GM12878 (cell line): ENCODE results near the gene ASAP2. TPM values are rescaled to one million over a fixed set of nuclear protein-coding genes. Genes with fewer than 3 reads are reported as not detected.

Experiments
- ATAC-seq: fragments of 200-7000 bp; cut with Tn5 transposase; 3 replicates; pipeline ENCODE4 v1.9.1; 2020; ENCODE audit warnings: mild to moderate bottlenecking, moderate library complexity
- BruUV-seq: library from RNA; stranded (reverse); fragments of 400-500 nt; replicated peaks from 2 replicates; lab custom pipeline; 2021; lab: Mats Ljungman, UMichigan
- CTCF ChIA-PET: fragments of 300-600 bp; sonication (Branson Sonifier 250); formaldehyde crosslinking; extraction: SDS; loops from one replicate; lab custom pipeline; 2021; ENCODE audit warnings: inconsistent platforms; lab: Yijun Ruan, JAX
- POLR2A ChIA-PET: fragments of 350-600 bp; formaldehyde crosslinking; extraction: SDS; loops from one replicate; lab custom pipeline; 2021; ENCODE audit warnings: inconsistent platforms; lab: Charles Lee
- RAD21 ChIA-PET: fragments of 300-600 bp; sonication (Branson Sonifier 250); formaldehyde crosslinking; loops from one replicate; lab custom pipeline; 2023; ENCODE audit warnings: antibody characterized with exemption; ENCODE audit not compliant: unreplicated experiment; lab: Charles Lee
- SMC1A ChIA-PET: fragments of 300-600 bp; sonication (Branson Sonifier 250); formaldehyde crosslinking; loops from one replicate; lab custom pipeline; 2023; ENCODE audit not compliant: unreplicated experiment, uncharacterized antibody; lab: Charles Lee
- DNase-seq: peaks from one replicate; pipeline ENCODE4 v3.0.0-alpha.2; 2011; ENCODE audit warnings: low read depth, low spot score
- FAIRE-seq: peaks from 3 replicates; lab custom pipeline; 2011; peaks lifted over from hg19 to GRCh38; lab: Jason Lieb, UNC
- H2AFZ ChIP-seq: 2 replicates; pipeline ENCODE4 v1.6.0; 2011; ENCODE audit warnings: low read depth, low read length, control low read depth; ENCODE audit not compliant: control insufficient read depth
- H3K27ac ChIP-seq: 2 replicates; pipeline ENCODE4 v1.5.1; 2011; ENCODE audit warnings: control low read depth; ENCODE audit not compliant: control insufficient read depth, insufficient read depth
- H3K27me3 ChIP-seq, 2 experiments: replicated peaks in 1 of 2; 2 replicates each; pipeline versions ENCODE4 v1.6.0 to v1.6.1; 2011; ENCODE audit warnings: low read length in 1 of 2; ENCODE audit not compliant: control insufficient read depth in 2 of 2, insufficient read depth in 2 of 2
- H3K36me3 ChIP-seq, 2 experiments: 2 replicates each; pipeline ENCODE4 v1.5.1; 2011; ENCODE audit warnings: low read length in 1 of 2; ENCODE audit not compliant: control insufficient read depth in 2 of 2, insufficient read depth in 2 of 2
- H3K4me1 ChIP-seq: 2 replicates; pipeline ENCODE4 v1.6.1; 2011; ENCODE audit warnings: mild to moderate bottlenecking, low read length, moderate library complexity, mixed read lengths; ENCODE audit not compliant: control insufficient read depth, insufficient read depth
- H3K4me2 ChIP-seq: 2 replicates; pipeline ENCODE4 v1.6.0; 2011; ENCODE audit warnings: control low read depth; ENCODE audit not compliant: control insufficient read depth, insufficient read depth
- H3K4me3 ChIP-seq: fragments of 200-600 bp; sonication (generic); 2 replicates; pipeline ENCODE4 v1.5.1; 2016
- H3K79me2 ChIP-seq: 2 replicates; pipeline ENCODE4 v1.6.0; 2011; ENCODE audit warnings: low read length; ENCODE audit not compliant: control insufficient read depth, insufficient read depth
- H3K9ac ChIP-seq: 2 replicates; pipeline ENCODE4 v1.8.0; 2011; ENCODE audit warnings: low read length, control low read depth, mixed read lengths; ENCODE audit not compliant: control insufficient read depth, insufficient read depth
- H3K9me3 ChIP-seq: replicated peaks from 3 replicates; pipeline ENCODE4 v1.5.1; 2011; ENCODE audit warnings: mild to moderate bottlenecking, low read length; ENCODE audit not compliant: control insufficient read depth, insufficient read depth
- H4K20me1 ChIP-seq: 2 replicates; pipeline ENCODE4 v1.6.0; 2011; ENCODE audit not compliant: control insufficient read depth, insufficient read depth
- ATF7 ChIP-seq: fragments of 450-650 bp; IDR thresholded peaks from 2 replicates; pipeline ENCODE4 v1.6.1; 2016; ENCODE audit warnings: low read depth, mild to moderate bottlenecking
- BRCA1 ChIP-seq: IDR thresholded peaks from 2 replicates; pipeline ENCODE4 v1.6.1; 2011; ENCODE audit warnings: low read depth, low read length, improper control_type of control experiment
- CBX3 ChIP-seq: fragments of 200-600 bp; sonication (generic); IDR thresholded peaks from 2 replicates; pipeline ENCODE4 v1.6.1; 2016; ENCODE audit warnings: low read depth, borderline replicate concordance
- CHD4 ChIP-seq: fragments of 200-600 bp; sonication (generic); IDR thresholded peaks from 2 replicates; pipeline ENCODE4 v1.6.1; 2016; ENCODE audit warnings: mild to moderate bottlenecking
- EED ChIP-seq: sonication (generic); IDR thresholded peaks from 2 replicates; pipeline ENCODE4 v1.6.1; 2016; ENCODE audit warnings: antibody characterized with exemption, low read depth
- ESRRA ChIP-seq: IDR thresholded peaks from 2 replicates; pipeline ENCODE4 v1.6.1; 2012; ENCODE audit warnings: mild to moderate bottlenecking, low read length, improper control_type of control experiment
- KAT2A ChIP-seq: conservative IDR thresholded peaks from 2 replicates; pipeline ENCODE4 v1.6.1; 2011; ENCODE audit warnings: low read depth, low read length; ENCODE audit not compliant: control insufficient read depth
- MYC ChIP-seq: IDR thresholded peaks from 2 replicates; pipeline ENCODE4 v1.6.1; 2011; ENCODE audit warnings: mild to moderate bottlenecking, low read length, moderate library complexity, inconsistent platforms; ENCODE audit not compliant: insufficient read depth, insufficient replicate concordance, insufficient read length, severe bottlenecking
- SRF ChIP-seq, 2 experiments: IDR thresholded peaks; 2 replicates each; pipeline ENCODE4 v1.6.1; 2011; ENCODE audit warnings: low read depth in 2 of 2, low read length in 2 of 2, mild to moderate bottlenecking in 1 of 2, moderate library complexity in 1 of 2
- YY1 ChIP-seq: IDR thresholded peaks from 2 replicates; pipeline ENCODE4 v1.6.1; 2011; ENCODE audit warnings: low read depth, mild to moderate bottlenecking, low read length
- ZSCAN29 ChIP-seq: fragments of 450-650 bp; IDR thresholded peaks from 2 replicates; pipeline ENCODE4 v1.6.1; 2017; ENCODE audit warnings: mild to moderate bottlenecking, moderate library complexity
- WGBS: methylation state at CpG from one replicate; pipeline ENCODE4 v1.1.6; 2016; ENCODE audit warnings: low lambda C conversion rate; ENCODE audit not compliant: insufficient replicate concordance, insufficient coverage; ENCODE audit errors: missing lambda C conversion rate; 5-methylcytosine and 5-hydroxymethylcytosine counted together
- in situ Hi-C: fragments of 300-500 bp; cut with MboI; formaldehyde crosslinking; loops from 9 replicates; pipeline ENCODE4 v1.14.3; 2018; ENCODE audit warnings: mixed read lengths
- intact Hi-C: fragments of 100-400 bp; cut with micrococcal nuclease; formaldehyde crosslinking; loops from one replicate; pipeline ENCODE4 v1.14.2; 2022; ENCODE audit not compliant: unreplicated experiment
- polyA plus RNA-seq, 11 experiments: library from polyadenylated mRNA; depleted of rRNA in 4 of 11; unstranded in 6 of 11; stranded (reverse) in 5 of 11; fragments of >200 nt; fragmentation: Nextera tagmentation in 4 of 11; fragmentation: Illumina TruSeq in 1 of 11; extraction: Ambion mirVana in 4 of 11; extraction: Trizol in 1 of 11; gene quantifications; 1 replicate in 1 of 11; 2 replicates in 10 of 11; pipeline versions ENCODE4 v1.2.1 to v1.2.3, GENCODE V29; 2011 to 2016; ENCODE audit warnings: inconsistent platforms in 2 of 11, missing spikeins in 2 of 11, low read depth in 1 of 11
- total RNA-seq, 4 experiments: library from RNA; depleted of rRNA in 3 of 4; stranded (reverse); fragments of >200 nt in 3 of 4; fragmentation: Illumina TruSeq in 1 of 4; extraction: Trizol in 1 of 4; gene quantifications; 2 replicates each; pipeline versions ENCODE4 v1.2.1 to v1.2.3, GENCODE V29; 2013 to 2021
- TF ChIP-seq, protein P1 (sequence below): fragments of 450-650 bp; IDR thresholded peaks from 2 replicates; pipeline ENCODE4 v1.6.1; 2018; ENCODE audit warnings: borderline replicate concordance, mild to moderate bottlenecking; ENCODE audit not compliant: partially characterized antibody
- TF ChIP-seq, protein P2 (sequence below): IDR thresholded peaks from 2 replicates; pipeline ENCODE4 v1.6.1; 2012; ENCODE audit warnings: low read depth, low read length, improper control_type of control experiment
- TF ChIP-seq, protein P3 (sequence below): fragments of 450-650 bp; IDR thresholded peaks from 2 replicates; pipeline ENCODE4 v1.6.1; 2017; ENCODE audit warnings: mild to moderate bottlenecking, moderate library complexity

ASAP2 gene
- total and polyA plus RNA-seq, 10 of the 15 experiments (the other 5 are each of a cell fraction or from before 2014, with no cell fraction given), result 0.05 to 0.27 (median 0.07) TPM; not detected in 4

DNA sequence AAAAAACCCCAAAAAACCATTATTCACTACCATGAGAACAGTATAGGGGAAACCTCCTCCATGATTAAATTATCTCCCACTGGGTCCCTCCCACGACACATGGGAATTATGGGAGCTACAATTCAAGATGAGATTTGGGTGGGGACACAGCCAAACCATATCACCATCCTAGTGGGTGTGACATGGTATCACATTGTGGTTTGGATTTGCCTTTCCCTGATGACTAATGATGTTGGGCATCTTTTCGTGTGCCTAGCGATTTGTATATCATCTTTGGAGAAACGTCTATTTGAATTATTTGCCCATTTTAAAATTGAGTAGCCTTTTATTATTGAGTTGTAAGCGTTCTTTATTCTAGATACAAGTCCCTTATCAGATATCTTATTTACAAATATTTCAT lies 8.7 kb upstream of the ASAP2 start:
- Histone ChIP-seq H3K4me3 (no peak overlapping the region), H3K27me3 (peaks cover 0 to 2% of the 10 kb centered on the region in 2 experiments; a peak in 1 of 4 replicates), H3K4me1 (no peaks in the 10 kb centered on the region), H4K20me1 (no peaks in the 10 kb centered on the region), H3K27ac (no peak overlapping the region), H3K9ac (no peak overlapping the region), H3K79me2 (no peaks in the 10 kb centered on the region), H2AFZ (no peak overlapping the region), H3K4me2 (no peak overlapping the region), H3K36me3 (no peaks in the 10 kb centered on the region), H3K9me3 (no peaks in the 10 kb centered on the region; the same call in 2 of the 3 replicates)
- FAIRE-seq (no peak), ATAC-seq (no peak), DNase-seq (no peak)
- ChIA-PET POLR2A (no interaction called here), CTCF (no interaction called here), SMC1A (no interaction called here), RAD21 (no interaction called here)
- WGBS, result 46% methylated on average over 5 of the region's 5 CpGs
- no TSS peak for BruUV-seq
- intact Hi-C loops (no loop called here), in situ Hi-C loops (no loop called here)
- no peak for TF ChIP-seq ATF7
- no peak for TF ChIP-seq ESRRA
- TF ChIP-seq, protein P1, sequence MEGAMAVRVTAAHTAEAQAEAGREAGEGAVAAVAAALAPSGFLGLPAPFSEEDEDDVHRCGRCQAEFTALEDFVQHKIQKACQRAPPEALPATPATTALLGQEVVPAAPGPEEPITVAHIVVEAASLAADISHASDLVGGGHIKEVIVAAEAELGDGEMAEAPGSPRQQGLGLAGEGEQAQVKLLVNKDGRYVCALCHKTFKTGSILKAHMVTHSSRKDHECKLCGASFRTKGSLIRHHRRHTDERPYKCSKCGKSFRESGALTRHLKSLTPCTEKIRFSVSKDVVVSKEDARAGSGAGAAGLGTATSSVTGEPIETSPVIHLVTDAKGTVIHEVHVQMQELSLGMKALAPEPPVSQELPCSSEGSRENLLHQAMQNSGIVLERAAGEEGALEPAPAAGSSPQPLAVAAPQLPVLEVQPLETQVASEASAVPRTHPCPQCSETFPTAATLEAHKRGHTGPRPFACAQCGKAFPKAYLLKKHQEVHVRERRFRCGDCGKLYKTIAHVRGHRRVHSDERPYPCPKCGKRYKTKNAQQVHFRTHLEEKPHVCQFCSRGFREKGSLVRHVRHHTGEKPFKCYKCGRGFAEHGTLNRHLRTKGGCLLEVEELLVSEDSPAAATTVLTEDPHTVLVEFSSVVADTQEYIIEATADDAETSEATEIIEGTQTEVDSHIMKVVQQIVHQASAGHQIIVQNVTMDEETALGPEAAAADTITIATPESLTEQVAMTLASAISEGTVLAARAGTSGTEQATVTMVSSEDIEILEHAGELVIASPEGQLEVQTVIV, result no peak
- TF ChIP-seq CBX3, result no peak
- TF ChIP-seq, protein P2, sequence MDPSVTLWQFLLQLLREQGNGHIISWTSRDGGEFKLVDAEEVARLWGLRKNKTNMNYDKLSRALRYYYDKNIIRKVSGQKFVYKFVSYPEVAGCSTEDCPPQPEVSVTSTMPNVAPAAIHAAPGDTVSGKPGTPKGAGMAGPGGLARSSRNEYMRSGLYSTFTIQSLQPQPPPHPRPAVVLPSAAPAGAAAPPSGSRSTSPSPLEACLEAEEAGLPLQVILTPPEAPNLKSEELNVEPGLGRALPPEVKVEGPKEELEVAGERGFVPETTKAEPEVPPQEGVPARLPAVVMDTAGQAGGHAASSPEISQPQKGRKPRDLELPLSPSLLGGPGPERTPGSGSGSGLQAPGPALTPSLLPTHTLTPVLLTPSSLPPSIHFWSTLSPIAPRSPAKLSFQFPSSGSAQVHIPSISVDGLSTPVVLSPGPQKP, result no peak
- no peak for TF ChIP-seq SRF (IDR thresholded peaks at IDR 0.05; ENCODE audit: low read depth in 2 of 2, low read length in 2 of 2)
- no peak for TF ChIP-seq ZSCAN29
- TF ChIP-seq MYC, result no peak
- no peak for TF ChIP-seq KAT2A
- no peak for TF ChIP-seq YY1
- TF ChIP-seq CHD4, result no peak
- TF ChIP-seq, protein P3, sequence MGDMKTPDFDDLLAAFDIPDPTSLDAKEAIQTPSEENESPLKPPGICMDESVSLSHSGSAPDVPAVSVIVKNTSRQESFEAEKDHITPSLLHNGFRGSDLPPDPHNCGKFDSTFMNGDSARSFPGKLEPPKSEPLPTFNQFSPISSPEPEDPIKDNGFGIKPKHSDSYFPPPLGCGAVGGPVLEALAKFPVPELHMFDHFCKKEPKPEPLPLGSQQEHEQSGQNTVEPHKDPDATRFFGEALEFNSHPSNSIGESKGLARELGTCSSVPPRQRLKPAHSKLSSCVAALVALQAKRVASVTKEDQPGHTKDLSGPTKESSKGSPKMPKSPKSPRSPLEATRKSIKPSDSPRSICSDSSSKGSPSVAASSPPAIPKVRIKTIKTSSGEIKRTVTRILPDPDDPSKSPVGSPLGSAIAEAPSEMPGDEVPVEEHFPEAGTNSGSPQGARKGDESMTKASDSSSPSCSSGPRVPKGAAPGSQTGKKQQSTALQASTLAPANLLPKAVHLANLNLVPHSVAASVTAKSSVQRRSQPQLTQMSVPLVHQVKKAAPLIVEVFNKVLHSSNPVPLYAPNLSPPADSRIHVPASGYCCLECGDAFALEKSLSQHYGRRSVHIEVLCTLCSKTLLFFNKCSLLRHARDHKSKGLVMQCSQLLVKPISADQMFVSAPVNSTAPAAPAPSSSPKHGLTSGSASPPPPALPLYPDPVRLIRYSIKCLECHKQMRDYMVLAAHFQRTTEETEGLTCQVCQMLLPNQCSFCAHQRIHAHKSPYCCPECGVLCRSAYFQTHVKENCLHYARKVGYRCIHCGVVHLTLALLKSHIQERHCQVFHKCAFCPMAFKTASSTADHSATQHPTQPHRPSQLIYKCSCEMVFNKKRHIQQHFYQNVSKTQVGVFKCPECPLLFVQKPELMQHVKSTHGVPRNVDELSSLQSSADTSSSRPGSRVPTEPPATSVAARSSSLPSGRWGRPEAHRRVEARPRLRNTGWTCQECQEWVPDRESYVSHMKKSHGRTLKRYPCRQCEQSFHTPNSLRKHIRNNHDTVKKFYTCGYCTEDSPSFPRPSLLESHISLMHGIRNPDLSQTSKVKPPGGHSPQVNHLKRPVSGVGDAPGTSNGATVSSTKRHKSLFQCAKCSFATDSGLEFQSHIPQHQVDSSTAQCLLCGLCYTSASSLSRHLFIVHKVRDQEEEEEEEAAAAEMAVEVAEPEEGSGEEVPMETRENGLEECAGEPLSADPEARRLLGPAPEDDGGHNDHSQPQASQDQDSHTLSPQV, result no peak
- no peak for TF ChIP-seq BRCA1
- no peak for TF ChIP-seq EED
